Renal cortical epithelial cell (primary cell): ENCODE measurements around the gene PSMB4. TPM values are rescaled to one million over a fixed set of nuclear protein-coding genes. Genes with fewer than 3 reads are reported as not detected.
A peak's percentile ranks its signal among the peaks of the same experiment; 100 is the strongest.
"Not testable (repeated sequence)": the region's sequence is repeated elsewhere in the genome, so short reads cannot be mapped to it uniquely, and the experiment has no call there.

Experiments
- DNase-seq: peaks from one replicate; pipeline ENCODE4 v3.0.0-alpha.2; 2011; ENCODE audit warnings: low read depth
- total RNA-seq: library from RNA; depleted of rRNA; stranded (reverse); fragments of >200 nt; gene quantifications from 2 replicates; pipeline ENCODE4 v1.2.3, GENCODE V29; 2014

The PSMB4 gene
- total RNA-seq: 207 and 403 TPM in 2 replicates

DNA sequence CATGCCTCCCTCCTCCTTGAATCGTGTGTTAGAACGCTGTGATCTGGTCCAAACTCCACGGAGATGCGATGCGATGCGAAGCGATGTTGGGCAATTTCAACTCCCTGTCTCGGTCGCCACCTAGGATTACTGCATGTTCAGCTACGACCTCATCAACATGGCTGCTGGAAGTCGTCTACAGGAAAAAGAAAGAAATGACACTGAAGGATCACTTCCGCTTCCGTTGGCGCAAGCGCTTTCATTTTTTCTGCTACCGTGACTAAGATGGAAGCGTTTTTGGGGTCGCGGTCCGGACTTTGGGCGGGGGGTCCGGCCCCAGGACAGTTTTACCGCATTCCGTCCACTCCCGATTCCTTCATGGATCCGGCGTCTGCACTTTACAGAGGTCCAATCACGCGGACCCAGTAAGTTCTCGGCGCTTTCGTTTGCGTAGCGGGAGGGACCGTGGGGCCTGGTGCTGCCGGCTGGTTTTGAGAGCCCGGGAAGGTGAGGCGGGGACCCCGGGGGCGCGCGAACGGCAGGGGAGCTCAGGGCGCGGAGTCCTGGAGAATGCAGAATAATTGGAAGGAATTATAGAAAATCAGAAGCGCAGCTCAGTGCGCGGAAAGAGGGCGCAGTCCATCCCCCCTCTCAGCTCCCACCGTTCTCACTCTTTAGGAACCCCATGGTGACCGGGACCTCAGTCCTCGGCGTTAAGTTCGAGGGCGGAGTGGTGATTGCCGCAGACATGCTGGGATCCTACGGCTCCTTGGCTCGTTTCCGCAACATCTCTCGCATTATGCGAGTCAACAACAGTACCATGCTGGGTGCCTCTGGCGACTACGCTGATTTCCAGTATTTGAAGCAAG lies at the start of gene PSMB4:
PSMB4 (plus strand) TSS at position 250 of the 848 bp plus-strand sequence; CDS start at position 265, 15 bp downstream.
- peak; percentile 94 for DNase-seq

DNA sequence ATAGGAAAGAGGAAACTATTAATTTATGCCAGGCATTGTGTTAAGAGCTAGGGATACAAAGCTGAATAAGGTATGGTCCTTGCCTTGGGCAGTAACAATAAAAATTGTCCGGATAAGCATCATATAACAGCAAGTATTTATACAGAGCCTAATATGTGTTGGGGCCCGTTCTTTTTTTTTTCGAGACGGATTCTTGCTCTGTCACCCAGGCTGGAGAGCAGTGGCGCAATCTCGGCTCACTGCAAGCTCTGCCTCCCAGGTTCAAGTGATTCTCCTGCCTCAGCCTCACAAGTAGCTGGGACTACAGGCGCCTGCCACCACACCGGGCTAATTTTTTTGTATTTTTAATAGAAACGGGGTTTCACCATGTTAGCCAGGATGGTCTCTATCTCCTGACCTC lies 49.0 kb upstream of the PSMB4 start:
- DNase-seq: not testable (repeated sequence)

DNA sequence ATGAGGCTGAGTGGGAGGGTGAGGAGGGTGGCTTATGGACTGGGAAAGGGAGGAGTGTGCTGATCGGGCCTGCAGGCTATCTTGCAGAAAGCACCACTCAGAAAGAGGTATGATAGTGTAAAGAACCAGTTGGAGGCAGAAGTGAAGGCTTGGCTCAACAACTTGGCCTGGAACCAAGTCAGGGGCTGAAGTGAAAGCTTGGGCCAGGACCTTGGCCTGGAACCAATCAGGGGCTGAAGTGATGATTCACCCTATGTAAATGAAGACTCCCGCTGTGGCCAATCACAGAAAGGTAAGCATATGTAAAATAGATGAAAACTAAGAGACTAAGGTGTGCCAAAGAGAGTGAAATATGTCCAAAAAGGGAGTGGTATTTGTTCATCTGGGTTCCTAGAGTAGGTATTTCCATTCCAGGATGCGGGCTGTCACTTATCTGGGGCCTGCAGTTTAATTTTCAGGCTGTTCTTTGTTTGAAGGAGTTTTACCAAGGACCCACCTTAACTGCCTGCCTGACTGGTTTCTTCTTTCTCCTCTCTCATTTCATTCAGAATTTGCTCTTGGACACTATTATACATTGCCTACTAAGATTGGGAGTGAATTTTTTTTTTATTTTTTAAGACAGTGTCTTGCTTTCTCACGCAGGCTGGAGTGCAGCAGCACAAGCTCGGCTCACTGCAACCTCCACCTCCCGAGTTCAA lies 47.2 kb upstream of the PSMB4 start:
- DNase-seq: peak; percentile 31

DNA sequence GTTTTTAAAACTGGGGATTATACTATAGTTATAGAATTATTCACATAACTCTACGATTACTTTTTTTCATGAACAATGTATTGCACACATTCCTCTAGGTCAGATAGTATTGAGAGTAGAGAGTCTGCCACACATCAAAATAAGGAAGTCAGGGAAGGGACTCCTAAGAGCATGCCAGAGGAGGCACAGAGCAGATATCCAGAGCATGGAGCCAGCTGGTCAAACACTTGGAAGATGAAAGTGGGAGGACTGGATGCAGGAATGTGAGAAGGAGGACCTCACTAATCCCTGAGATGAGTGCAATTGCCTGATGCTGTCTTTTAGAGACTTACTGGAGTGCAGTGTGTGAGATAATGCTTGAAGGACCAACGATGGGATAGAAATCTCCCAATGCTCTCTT lies 42.7 kb upstream of the PSMB4 start:
- DNase-seq: no peak

DNA sequence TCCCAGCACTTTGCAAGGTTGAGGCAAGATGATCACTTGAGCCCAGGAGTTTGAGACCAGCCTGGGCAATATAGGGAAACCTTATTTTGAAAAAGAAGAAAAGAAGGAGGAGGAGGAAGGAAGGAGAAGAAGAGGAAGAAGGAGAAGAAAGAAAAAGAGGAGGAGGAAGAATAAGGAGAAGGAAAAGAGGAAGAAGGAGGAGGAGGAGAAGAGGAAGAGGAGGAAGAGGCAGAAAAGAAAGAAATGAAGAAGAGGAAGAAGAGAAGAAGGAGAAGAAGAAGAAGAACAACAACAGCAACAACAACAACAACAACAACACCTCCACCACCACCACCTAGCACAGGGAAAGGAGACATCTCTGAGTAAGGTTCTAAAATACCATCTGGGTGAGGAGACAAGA lies 37.5 kb upstream of the PSMB4 start:
- DNase-seq: no peak

DNA sequence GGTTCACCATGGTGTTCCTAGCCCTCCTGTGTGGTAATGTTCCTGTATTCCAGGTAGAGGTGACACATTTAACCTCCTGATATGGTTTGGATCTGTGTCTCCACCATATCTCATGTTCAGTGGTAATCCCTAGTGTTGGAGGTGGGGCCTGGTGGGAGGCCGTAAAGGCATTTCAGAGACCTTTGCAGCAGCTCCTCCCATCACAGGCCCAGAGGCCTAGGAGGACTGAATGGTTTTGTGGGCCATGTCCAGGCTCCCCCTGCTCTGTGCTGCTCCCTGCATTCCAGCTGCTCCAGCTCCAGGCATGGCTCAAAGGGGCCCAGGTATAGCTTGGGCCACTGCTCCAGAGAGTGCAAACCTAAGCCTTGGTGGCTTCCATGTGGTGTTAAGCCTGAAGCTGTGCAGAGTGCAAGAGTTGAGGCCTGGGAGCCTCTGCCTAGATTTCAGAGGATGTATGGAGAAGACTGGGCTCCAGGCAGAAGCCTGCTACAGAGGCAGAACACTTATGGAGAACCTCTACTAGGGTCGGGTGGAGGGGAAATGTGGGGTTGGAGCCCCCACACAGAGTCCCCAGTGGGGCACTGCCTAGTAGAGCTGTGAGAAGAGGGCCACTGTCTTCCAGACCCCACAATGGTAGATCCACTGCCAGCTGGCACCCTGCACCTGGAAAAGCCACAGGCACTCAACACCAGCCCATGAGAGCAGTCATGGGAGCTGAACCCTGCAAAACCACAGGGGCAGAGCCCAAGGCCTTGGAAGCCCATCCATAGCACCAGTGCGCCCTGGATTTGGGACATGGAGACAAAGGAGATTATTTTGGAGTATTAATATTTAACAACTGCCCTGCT lies 36.8 kb upstream of the PSMB4 start:
- DNase-seq: no peak

DNA sequence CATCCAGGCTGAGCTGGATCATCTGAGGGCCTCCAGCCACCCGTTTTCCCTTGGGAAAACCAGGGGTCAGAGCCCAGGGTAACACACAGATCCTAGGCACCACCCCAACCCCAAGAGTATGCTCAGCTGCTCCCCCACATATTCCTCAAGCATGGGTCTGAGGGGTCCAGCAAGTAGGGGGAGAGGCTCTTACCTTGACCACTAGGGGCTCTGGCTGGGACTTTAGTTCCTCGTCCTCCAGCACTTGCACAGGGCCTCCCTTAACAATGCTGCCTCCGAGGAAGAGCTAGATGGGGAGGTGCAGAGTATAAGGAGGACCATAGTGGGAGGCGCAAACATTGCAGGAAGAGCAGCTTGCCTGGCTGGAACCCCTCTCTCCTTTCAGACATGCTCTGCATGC lies 34.4 kb upstream of the PSMB4 start:
- DNase-seq: no peak

DNA sequence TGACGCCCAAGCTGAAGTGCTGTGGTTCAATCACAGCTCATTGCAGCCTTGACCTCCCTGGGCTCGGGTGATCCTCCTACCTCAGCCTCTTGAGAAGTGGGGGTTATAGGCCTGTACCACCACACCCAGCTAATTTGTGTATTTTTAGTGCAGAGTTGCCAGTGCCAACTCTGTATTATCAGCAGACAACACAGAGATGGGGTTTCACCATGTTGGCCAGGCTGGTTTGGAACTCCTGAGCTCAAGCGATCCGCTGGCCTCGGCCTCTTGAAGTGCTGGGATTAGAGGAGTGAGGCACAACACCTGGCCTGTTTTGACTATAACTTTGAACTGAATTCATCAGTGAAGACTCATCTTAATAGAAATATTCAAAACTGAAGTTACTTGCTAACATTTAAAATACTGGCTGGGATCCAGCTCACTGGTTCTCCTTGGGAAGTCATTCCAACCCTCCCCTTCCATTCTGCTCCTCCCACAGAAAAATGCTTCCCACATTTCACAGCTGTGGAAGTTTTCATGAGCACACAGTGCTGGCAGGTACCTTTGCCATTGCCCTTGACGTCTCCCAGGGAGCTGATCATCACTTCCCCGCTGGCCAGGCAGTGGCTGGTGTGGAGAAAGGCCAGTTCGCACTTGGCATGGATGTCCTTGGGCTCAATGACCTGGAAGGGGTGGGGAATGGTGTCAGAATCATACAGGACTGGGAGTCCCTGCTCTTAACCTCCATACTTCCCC lies 31.5 kb upstream of the PSMB4 start:
- peak; percentile 6 for DNase-seq

DNA sequence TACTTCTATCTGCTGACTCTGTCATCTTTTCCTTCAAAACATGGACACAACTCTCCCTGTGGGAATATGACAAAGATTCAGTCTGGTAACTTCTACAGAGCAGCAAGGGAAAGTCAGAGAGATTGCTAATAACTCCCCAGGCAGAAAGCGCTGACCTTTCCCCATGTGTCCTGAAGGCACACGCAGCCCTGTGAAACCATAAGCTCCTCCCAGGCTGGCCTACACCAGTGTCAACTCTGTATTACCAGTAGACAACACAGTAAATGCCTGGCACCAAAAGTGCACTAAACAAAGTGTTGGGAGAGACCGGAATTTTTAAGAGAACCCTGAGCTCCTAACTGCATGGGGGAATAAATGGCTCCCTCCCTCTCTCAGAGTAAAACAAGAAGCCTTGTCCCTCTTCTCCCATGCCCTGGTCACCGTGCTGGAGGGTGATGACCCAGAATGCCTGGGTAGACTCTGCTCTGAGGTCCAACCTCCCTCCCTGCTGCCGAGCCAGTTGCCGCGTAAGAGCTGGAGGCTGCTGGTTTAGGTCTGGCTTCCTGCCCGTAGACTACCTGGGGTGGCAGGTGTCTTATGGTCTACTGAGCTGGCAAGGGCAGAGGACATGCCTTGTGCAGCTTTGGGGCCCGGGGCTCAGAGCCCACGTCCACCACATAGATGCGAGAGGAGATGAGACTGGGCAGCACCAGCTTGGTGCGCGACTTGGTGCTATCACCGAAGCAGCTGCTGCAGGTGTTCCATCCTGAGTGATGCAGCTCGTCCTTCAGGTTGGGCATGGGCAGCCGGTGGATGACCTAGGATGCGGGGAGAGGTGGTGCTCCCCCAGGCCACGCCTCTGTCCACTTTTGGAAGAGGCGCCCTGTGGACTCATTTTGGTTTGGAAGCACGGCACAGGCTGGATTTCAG lies 30.7 kb upstream of the PSMB4 start:
- DNase-seq: peak; percentile 28

DNA sequence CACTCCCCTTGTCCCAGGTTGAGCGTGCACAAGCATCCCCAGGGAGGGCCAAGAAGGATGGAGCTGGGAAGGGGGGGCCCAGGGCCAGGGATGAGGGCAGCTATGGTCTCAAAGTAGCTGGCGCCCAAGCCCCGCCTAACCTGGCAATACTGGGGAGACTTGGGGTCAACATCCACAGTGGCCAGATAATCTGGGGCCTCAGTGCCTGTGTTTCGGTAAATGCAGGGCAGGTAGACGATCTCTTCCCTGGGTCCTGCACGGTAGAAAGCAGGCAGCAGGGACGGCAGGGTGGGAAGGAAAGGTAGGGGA lies 30.1 kb upstream of the PSMB4 start:
- DNase-seq: no peak

DNA sequence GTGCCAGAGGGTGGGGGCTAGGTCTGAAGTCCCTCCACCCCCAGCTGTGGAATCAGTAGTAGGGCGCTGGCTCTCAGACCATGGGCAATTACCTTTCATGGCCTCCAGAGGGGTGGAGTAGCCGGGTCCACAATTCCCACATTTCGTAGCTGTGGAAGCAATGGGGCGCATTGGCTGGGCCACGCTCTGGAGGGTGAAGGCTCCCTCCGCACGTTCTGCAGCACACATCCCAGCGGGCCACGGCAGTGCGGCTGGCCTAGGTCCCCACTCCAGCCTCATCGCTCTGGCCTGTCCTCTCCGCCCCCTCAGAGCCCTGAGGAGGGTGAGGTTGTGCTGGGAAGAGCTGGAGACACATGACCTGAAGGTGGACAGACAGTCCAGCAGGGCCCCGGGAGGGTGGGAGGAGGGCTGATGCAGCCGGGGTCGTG lies 29.7 kb upstream of the PSMB4 start:
- no peak for DNase-seq

DNA sequence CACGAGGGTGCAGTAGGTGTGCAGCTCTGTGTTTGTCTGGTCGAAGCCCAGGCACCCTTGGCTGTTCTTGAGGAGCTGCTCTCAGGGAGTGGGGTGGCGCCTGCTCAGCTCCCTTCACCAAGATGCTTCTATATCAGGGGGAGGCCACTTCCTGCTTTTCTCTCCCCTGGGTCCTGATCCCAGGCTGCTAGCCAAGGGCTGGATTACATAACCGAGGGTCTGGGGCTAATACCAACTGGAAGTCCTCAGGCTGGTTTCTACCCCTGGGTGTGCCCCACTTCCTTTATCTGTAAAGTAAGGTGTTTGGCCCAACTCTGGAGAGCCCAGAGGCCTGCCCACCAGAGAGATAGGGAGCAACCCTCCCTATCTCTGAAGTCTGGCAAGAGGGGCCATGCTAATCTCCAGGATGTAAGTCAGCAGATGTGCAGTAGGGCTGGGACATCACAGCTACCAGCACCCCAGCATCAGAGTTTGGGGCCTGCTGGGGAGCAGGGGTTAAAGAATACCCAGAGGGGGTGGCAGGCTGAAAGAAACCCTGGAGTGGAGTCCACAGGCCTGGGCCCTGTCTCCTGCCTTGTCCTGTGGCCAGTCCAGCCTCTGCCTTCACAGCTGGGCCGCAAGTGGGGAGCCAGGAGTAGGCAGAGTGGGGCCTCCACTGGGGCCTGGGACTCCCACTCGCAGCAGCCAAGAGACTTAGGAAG lies 29.0 kb upstream of the PSMB4 start:
- DNase-seq: no peak

DNA sequence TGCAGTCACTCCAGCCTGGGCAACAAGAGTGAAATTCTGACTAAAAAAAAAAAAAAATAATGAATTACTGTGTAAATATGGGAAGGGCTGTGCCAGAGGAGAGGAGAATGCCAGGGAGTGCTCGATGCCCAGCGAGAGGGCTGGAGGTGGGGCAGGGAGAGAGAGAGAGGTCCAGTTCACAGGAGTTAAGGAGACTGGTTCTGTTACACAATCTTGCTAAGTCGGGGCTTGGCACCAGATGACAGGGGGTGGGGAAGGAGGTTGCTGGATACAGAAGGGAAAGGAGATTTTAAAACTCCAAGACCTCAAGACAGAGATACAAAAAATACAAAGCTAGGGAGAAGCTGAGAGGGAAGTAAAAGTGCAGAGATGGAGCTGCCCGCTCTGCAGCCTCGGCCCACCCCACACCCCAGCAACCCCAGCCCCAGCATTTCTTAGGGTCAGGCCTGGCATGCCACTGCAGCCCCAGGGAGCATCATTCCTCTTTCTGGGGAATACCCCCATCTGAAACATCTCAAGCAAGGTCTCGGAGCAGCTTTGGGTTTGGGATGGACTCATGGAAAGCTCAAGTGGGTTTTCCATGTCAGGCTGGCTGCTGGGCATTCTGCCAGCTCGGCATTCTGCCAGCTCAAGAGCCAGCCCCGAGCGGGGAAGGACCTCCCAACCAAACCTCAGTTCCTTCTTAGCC lies 27.9 kb upstream of the PSMB4 start:
- DNase-seq: peak; percentile 82

DNA sequence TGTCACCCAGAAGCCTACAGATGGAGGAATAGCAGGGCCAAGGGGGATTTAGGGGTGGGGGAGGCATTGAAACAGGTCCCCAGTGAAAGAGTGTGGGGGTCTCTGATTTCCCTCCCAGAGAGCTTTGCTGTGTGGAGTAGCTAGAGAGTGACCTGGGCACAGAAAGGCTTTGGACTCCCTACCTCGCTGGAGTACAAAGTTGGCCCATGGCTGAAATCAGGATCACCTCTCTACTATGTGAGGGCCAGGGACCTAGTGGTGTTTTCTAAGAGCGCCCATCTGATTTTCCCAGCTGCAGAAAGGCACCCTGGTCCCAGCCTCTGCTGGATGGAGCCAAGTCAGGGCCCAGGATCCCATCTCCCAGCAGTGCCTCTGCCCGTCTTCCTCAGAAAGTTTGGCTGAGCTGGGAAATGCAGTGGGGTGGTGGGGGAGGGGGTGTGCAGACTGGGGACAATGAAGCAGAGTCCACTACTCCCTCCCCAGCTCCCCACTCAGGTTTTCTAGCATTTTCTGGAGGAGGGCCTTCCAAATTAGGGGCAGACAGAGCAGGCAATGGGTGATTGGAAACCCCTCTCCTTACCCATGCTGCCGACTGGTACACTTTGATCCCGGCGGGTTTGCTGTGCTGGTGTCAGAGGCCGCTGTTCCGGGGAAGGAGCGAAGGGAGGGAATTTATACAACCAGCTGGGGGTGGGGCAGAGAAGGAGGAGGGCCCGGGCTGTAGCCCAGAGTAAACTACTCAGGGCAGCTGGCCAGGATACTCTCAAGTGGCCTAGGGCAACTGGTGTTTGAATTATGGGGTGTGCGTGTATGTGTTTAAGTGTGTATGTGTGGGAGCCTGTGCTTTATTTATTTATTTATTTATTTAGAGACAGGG lies 27.1 kb upstream of the PSMB4 start, which contains the start of gene SELENBP1:
SELENBP1 (minus strand) TSS at position 648 of the 877 bp plus-strand sequence; CDS start at position 584, 64 bp downstream.
- peak; percentile 61 for DNase-seq

DNA sequence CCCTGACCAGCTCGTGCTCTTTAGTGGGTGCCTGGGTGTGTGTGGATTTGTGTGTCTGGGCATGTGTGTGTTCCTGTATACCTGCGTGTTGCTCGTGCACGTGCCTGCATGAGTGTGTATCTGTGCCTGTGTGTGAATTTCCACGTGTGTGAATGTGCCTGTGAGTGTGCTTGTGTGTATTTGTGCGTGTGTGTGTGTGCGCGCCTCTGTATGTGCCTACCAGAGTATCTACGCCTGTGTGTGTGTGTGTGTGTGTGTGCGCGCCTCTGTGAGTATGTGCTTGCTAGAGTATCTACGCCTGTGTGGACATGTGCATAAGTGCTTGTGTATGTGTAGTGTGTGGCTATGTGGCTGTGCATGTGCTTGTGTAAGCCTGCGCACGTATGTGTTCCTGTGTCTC lies 26.2 kb upstream of the PSMB4 start:
- DNase-seq: no peak

DNA sequence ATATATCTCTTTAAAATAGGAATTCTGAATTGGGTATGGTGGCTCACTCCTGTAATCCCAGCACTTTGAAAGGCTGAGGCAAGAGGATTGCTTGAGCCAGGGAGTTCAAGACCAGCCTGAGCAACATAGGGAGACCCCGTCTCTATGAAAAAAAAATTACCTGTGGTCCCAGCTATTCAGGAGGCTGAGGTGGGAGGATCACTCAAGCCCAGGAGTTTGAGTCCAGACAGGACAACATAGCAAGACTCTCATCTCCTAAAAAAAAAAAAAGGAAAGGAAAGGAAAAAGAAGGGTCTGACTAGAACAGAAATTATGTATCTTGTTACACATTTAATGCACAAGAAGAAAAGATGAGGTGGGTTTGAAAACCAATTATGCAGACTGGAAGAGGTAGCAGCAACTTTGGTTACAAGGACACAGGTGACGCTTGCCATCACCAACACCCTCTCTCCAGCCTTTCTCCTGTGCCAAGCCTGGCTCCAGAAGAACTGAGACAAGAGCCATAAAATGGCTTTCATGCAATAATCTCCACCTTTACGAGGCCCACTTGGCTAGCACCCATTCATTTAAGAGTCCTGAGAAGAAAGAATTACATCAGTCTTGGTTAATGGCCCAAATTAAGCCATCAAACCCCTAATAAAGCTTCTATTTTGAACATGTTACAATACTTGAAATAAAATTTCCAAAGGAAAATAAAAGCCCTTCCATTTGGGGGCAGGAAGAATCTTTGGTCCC lies 22.1 kb upstream of the PSMB4 start:
- no peak for DNase-seq

DNA sequence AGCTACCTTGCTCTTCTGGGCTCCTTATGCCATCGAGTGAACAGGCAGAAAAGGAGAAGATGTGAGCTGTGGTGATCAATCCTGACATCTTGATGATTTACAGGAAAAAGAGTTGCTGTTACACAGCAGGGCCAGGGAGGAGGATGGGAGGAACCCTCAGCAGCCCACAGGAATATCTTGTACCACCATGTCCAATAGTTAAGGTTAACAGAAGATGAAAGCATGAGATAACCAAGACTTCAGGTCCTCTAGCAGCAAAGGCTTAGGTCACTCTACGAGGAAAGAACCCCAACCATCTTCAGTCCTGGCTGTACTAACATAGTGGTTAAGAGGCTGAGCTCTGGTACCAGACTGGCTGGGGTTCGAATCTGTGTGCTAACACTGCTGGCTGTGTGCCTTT lies 14.8 kb upstream of the PSMB4 start:
- DNase-seq: no peak

DNA sequence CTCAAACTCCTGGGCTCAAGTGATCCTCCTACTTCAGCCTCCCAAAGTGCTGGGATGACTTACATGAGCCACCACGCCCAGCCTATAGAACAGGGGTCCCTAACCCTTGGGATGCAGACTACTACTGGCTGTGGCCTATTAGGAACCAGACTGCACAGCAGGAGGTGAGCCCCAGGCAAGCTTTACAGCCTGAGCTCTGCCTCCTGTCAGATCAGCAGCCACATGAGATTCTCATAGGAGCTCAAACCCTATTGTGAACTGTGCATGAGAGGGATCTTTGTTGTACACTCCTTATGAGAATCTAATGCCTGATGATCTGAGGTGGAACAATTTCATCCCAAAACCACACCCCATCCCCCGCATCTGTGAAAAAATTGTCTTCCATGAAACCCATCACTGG lies 13.4 kb upstream of the PSMB4 start:
- no peak for DNase-seq
